Thymus (tissue), 11 donors: ENCODE measurements around the gene GHR. TPM values are rescaled to one million over a fixed set of nuclear protein-coding genes. Genes with fewer than 3 reads are reported as not detected.
"Not testable (repeated sequence)": the region's sequence is repeated elsewhere in the genome, so short reads cannot be mapped to it uniquely, and the experiment has no call there.

ENCODE experiments used
- DNase-seq, 9 donors: peaks; one replicate each; pipeline ENCODE4 v3.0.0-alpha.2; 2013; ENCODE audit warnings: low spot score in 9 of 9, low read depth in 6 of 9, missing footprints in 1 of 9
- H3K27ac ChIP-seq, 2 donors: one replicate each; pipeline ENCODE4 v1.5.1; 2013; ENCODE audit warnings: control low read depth in 1 of 2, low read depth in 1 of 2, low read length in 1 of 2, mild to moderate bottlenecking in 1 of 2, moderate library complexity in 1 of 2
- H3K27me3 ChIP-seq, 2 donors: one replicate each; pipeline ENCODE4 v1.5.1; 2013; ENCODE audit warnings: low read length in 1 of 2; ENCODE audit not compliant: control insufficient read depth in 2 of 2, insufficient read depth in 1 of 2
- H3K36me3 ChIP-seq, 2 donors: one replicate each; pipeline ENCODE4 v1.5.1; 2013; ENCODE audit warnings: low read length in 1 of 2, mild to moderate bottlenecking in 1 of 2, moderate library complexity in 1 of 2; ENCODE audit not compliant: control insufficient read depth in 2 of 2, insufficient read depth in 2 of 2
- H3K4me1 ChIP-seq, 2 donors: one replicate each; pipeline ENCODE4 v1.5.1; 2013; ENCODE audit warnings: low read length in 2 of 2; ENCODE audit not compliant: control insufficient read depth in 2 of 2, insufficient read depth in 2 of 2
- H3K4me3 ChIP-seq, 2 donors: one replicate each; pipeline ENCODE4 v1.5.1; 2013; ENCODE audit warnings: low read length in 2 of 2, control low read depth in 1 of 2, mild to moderate bottlenecking in 1 of 2
- H3K9me3 ChIP-seq, 2 donors: one replicate each; pipeline ENCODE4 v1.5.1; 2013; ENCODE audit warnings: low read length in 1 of 2, mild to moderate bottlenecking in 1 of 2; ENCODE audit not compliant: control insufficient read depth in 2 of 2, insufficient read depth in 1 of 2
- WGBS: extraction: QIAGEN DNeasy Blood & Tissue Kit; methylation state at CpG from one replicate; pipeline ENCODE4 v1.1.7; 2013; 5-methylcytosine and 5-hydroxymethylcytosine counted together
- polyA plus RNA-seq: library from polyadenylated mRNA; stranded (reverse); fragments of 200-250 nt; gene quantifications from one replicate; pipeline ENCODE4 v1.2.3, GENCODE V29; 2013
- total RNA-seq: library from RNA; stranded (reverse); fragments of 120-200 nt; gene quantifications from one replicate; pipeline ENCODE4 v1.2.4, GENCODE V29; 2013
- donor health status: healthy.

GHR gene
- total and polyA plus RNA-seq, 2 donors = 1.8 to 4.5 TPM

DNA sequence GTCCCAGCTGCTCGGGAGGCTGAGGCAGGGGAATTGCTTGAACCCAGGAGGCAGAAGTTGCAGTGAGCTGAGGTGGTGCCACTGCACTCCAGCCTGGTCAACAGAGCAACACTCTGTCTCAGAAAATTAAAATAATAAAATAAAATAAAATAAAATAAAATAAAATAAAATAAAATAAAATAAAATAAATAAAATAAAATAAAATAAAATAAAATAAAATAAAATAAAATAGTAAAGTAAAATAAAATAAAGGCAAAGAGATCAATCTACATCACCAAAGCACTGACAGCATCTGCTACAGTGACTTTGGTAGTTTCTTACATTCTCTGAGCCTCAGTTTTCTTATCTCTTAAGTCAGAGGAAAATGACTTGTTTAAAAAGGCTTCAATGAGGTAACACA is 152.7 kb downstream of the GHR start:
- 94% methylated on average over 1 of the region's 1 CpG for WGBS
- not testable (repeated sequence) for DNase-seq, H3K4me1 ChIP-seq, H3K36me3 ChIP-seq, H3K4me3 ChIP-seq, H3K27me3 ChIP-seq, H3K9me3 ChIP-seq, H3K27ac ChIP-seq

DNA sequence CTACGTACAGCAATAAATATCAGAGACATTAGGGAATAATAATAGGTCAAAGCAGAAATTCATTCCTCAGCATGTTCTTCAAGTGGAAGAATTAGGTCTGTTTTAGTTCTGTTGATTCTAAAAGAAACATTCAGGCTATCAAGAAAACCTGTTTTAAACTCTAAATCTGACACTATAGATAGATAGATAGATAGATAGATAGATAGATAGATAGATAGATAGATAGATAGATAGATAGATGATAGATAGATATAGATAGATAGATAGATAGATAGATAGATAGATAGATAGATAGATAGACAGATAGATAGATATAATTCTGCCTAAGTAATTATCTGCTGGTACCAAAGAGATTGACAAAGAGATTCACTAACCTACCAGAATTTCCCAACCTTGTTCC is 155.7 kb downstream of the GHR start:
- not testable (repeated sequence) for H3K36me3 ChIP-seq, DNase-seq, H3K9me3 ChIP-seq, H3K4me1 ChIP-seq, H3K4me3 ChIP-seq, H3K27ac ChIP-seq, H3K27me3 ChIP-seq
- 95% methylated on average over 1 of the region's 1 CpG for WGBS

DNA sequence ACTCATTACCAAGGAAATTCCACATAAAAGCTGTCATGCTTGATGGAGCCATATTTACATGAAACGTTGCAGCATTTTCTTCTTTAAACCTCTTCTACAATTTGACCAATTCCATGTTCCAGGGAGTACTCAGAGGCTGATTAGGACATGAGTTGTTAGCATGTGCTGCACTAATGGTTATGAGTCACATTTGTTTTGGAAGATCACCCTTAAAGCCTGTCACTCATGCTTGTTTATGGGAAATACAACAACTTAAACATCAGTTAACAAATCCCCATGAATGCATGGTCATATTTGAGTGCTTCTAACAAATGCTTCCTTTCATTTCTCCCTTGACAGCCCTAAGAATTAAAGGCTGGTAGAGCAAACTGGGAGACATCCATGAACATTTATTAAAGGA is 156.1 kb downstream of the GHR start:
- Histone ChIP-seq H3K4me3 (no peak overlapping the region), H3K27ac (no peak overlapping the region), H3K4me1 (no peaks in the 10 kb centered on the region), H3K36me3 (no peaks in the 10 kb centered on the region), H3K27me3 (no peaks in the 10 kb centered on the region), H3K9me3 (no peaks in the 10 kb centered on the region)
- DNase-seq = no peak
- WGBS = 68% methylated on average over 1 of the region's 1 CpG

DNA sequence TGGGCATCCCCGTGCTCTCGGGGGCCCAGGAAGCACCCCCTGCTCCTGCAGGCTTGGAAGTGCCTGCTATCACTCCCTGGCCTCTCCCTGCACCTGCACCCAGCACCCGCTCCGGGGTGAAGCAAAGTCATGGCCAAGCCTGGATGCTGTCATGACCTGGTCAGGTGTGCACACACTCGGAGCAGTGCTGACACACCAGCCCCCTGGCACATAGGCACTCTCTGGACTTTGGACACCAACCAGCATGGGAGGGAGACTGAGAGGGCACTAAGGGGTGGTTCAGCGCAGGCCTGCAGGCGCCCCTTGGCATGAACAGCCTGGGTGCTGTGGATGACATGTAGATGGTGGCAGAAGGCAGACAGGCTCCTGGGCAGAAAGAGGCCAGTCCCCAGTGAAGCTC is 158.6 kb downstream of the GHR start:
- H3K4me1 ChIP-seq = no peaks in the 10 kb centered on the region
- DNase-seq = no peak
- H3K27ac ChIP-seq = no peak overlapping the region
- WGBS = 93% methylated on average over 7 of the region's 7 CpGs
- no peaks in the 10 kb centered on the region for H3K36me3 ChIP-seq
- H3K27me3 ChIP-seq = no peaks in the 10 kb centered on the region
- H3K9me3 ChIP-seq = no peaks in the 10 kb centered on the region
- H3K4me3 ChIP-seq = no peak overlapping the region

DNA sequence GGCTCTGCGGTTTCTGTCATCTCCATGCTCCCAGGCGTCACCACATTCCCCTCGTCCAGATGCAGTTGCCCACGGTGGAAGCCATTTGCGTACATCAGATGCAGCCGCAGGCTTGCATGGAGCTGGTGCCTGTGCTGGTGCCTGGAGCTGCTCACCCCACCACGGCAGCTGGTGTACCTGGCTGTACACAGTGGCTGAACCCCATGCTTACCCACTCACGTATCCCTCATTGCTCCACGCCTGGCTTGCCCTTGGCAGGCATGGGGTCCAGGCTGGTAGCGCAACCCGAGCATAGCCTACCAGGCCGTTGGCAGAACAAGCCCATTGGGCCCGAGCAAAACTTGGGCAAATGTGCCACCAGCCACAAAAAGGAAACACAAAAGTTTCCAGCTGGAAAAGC is 159.5 kb downstream of the GHR start:
- Histone ChIP-seq H3K4me1 (no peaks in the 10 kb centered on the region), H3K36me3 (no peaks in the 10 kb centered on the region), H3K27ac (no peak overlapping the region), H3K9me3 (no peaks in the 10 kb centered on the region), H3K4me3 (no peak overlapping the region), H3K27me3 (no peaks in the 10 kb centered on the region)
- 98% methylated on average over 13 of the region's 13 CpGs for WGBS
- no peak for DNase-seq

DNA sequence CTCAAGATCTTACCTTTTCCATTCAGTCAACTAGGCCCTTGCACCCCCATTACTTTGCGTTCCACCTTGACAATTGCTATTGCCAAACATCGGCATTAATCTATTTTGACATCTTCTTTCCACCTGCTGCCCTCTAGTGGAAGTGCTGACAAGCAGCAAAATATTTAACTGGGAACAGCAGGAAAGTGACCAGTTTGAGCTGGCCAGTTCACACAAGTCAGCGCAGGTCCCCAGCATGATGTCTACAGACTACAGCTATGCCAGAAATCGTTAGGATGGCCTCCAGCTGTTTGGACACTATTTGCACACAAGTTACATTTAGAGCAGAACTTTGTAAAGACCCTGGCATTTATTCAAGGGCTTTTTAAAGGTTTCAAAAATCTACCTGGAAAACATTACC is 160.1 kb downstream of the GHR start:
- Histone ChIP-seq H3K9me3 (no peaks in the 10 kb centered on the region), H3K27me3 (no peaks in the 10 kb centered on the region), H3K36me3 (no peaks in the 10 kb centered on the region), H3K4me1 (no peaks in the 10 kb centered on the region), H3K4me3 (no peak overlapping the region), H3K27ac (no peak overlapping the region)
- DNase-seq = peak in 6 of 9 donors; percentile 3 to 45 (median 12)
- 36% methylated on average over 4 of the region's 4 CpGs for WGBS

DNA sequence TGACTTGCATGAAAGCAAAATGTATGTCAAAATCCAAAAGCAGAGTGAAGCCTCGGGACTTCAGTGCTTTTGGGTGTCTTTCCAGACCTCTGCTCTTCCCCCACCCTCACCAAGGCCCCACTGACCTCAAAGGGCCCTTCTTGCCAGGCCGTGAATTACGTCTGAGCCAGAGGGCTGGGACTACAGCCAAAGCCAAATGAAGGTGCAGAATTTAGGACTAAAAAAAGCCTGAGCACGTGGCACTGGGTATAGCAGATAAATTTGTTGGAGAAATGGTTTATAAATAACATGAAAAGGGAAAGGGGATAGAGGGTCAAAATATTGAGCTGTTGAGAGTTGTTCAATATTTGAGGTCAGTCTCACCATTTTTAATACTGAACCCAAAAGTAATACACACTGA is 163.4 kb downstream of the GHR start:
- no peaks in the 10 kb centered on the region for H3K36me3 ChIP-seq
- H3K9me3 ChIP-seq = no peaks in the 10 kb centered on the region
- WGBS = 17% methylated on average over 4 of the region's 4 CpGs
- H3K4me3 ChIP-seq = no peak overlapping the region
- H3K4me1 ChIP-seq = no peaks in the 10 kb centered on the region
- H3K27ac ChIP-seq = no peak overlapping the region
- H3K27me3 ChIP-seq = no peaks in the 10 kb centered on the region
- no peak for DNase-seq

DNA sequence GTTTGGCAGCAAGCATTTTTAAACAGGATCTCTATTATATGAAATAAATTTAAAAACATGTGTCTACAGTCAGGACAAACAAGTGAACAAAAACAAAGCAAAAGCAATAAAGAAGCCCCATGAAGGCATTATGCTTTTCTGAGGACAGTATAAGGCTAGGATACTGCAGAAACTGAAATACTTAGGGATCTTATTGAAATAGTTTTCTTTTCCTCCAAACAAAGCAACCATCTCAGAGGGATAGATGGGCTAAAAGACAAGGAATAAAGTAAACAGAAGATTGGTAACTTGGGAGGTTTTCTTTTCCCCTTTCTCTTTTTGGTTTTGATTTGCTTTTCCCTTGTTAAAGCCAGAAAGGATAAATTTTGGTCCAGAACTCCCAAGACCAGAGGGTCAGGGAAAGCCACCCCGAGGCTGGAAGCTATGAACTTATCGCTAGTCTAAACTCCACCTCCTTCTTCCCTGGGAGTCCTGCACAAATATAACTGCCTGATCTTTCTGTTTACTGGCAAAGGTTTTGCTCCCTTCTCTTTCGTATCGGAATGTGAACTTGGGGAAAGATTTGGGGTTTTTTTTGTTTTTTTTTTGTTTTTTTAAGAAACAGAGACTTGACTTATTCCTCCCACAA is 164.0 kb downstream of the GHR start:
- 92% methylated on average over 4 of the region's 4 CpGs for WGBS
- H3K4me3 ChIP-seq = no peak overlapping the region
- DNase-seq = no peak
- H3K36me3 ChIP-seq = no peaks in the 10 kb centered on the region
- H3K27ac ChIP-seq = no peak overlapping the region
- H3K9me3 ChIP-seq = no peaks in the 10 kb centered on the region
- no peaks in the 10 kb centered on the region for H3K27me3 ChIP-seq
- no peaks in the 10 kb centered on the region for H3K4me1 ChIP-seq

DNA sequence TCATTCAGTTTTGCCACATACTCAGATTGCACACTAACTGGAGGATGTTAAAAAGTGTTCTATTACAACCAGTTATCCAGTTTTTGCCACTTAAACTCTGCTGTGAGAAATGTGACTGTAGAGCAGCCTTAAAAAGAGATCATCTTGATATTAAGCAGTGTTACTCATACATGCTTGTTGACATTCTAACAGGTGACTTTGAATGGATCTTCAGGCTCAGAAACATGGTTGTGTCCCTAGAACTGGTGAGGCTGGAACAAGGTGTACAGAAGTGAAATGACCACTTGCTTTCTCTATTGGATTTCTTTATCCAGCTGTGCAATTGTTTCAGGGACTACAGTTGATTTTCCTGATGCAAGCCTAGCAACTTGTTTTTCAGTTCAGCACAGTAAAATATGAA is 167.3 kb downstream of the GHR start:
- no peaks in the 10 kb centered on the region for H3K4me1 ChIP-seq
- no peaks in the 10 kb centered on the region for H3K36me3 ChIP-seq
- DNase-seq = no peak
- no peaks in the 10 kb centered on the region for H3K9me3 ChIP-seq
- H3K27ac ChIP-seq = no peak overlapping the region
- no peaks in the 10 kb centered on the region for H3K27me3 ChIP-seq
- no peak overlapping the region for H3K4me3 ChIP-seq

DNA sequence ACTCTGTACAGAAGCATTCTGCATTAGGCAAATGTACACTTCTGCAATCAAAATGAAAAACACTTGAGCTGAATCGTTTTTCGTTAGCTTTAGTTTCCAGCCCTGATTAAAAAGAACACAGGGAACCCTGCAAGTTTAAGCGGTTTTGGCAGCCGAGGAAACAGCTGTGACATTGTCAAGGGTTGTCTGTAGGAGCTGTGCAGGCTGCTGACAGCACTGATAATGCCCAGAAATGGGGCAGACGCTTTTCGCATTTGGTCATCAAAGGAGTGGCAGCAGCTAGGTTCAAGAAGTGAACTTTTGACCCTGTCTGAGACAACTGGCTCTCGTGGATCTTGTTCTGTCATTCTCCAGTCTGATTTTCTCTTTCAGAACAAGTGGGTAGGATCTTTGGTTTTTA is 167.8 kb downstream of the GHR start:
- Histone ChIP-seq H3K27ac (no peak overlapping the region), H3K27me3 (no peaks in the 10 kb centered on the region), H3K9me3 (no peaks in the 10 kb centered on the region), H3K4me3 (no peak overlapping the region), H3K36me3 (no peaks in the 10 kb centered on the region), H3K4me1 (no peaks in the 10 kb centered on the region)
- DNase-seq = no peak
- under 1% methylated on average over 7 of the region's 7 CpGs for WGBS
